ENCODE results near the gene ZFPM1. TPM values are rescaled to one million over a fixed set of nuclear protein-coding genes. Genes with fewer than 3 reads are reported as not detected.

Gene ZFPM1
- total RNA-seq, 1 experiment from 2014 or later = 14.6 TPM

- no TSS peak for BruUV-seq (replicated peaks)
- Histone ChIP-seq H4K20me1 (ENCODE audit: insufficient read depth) (no peaks in the 10 kb centered on the region), H3K9ac (ENCODE audit: low read length) (no peak overlapping the region), H3K9me3 (ENCODE audit: control insufficient read depth in 1 of 2, insufficient read depth in 1 of 2, low read depth in 1 of 2, low read length in 2 of 2) (no peaks in the 10 kb centered on the region), H3K79me2 (ENCODE audit: insufficient read depth, low read length) (no peaks in the 10 kb centered on the region), H3K4me3 (replicated peaks in 1 of 2; ENCODE audit: low read depth in 1 of 2, low read length in 2 of 2) (no peak overlapping the region), H3K27ac (ENCODE audit: low read depth, low read length) (no peak overlapping the region), H3K36me3 (ENCODE audit: control insufficient read depth in 1 of 2, insufficient read depth in 2 of 2, low read length in 2 of 2) (no peaks in the 10 kb centered on the region), H3K4me1 (ENCODE audit: control insufficient read depth in 1 of 2, insufficient read depth in 2 of 2, low read length in 2 of 2) (no peaks in the 10 kb centered on the region), H2AFZ (ENCODE audit: low read depth, low read length, poor library complexity, severe bottlenecking) (no peak overlapping the region), H3K9me2 (ENCODE audit: insufficient read depth) (no peaks in the 10 kb centered on the region), H3K27me3 (ENCODE audit: insufficient read depth, low read length) (no peaks in the 10 kb centered on the region), H3K4me2 (ENCODE audit: low read length) (no peak overlapping the region)
- TF ChIP-seq, protein P1, sequence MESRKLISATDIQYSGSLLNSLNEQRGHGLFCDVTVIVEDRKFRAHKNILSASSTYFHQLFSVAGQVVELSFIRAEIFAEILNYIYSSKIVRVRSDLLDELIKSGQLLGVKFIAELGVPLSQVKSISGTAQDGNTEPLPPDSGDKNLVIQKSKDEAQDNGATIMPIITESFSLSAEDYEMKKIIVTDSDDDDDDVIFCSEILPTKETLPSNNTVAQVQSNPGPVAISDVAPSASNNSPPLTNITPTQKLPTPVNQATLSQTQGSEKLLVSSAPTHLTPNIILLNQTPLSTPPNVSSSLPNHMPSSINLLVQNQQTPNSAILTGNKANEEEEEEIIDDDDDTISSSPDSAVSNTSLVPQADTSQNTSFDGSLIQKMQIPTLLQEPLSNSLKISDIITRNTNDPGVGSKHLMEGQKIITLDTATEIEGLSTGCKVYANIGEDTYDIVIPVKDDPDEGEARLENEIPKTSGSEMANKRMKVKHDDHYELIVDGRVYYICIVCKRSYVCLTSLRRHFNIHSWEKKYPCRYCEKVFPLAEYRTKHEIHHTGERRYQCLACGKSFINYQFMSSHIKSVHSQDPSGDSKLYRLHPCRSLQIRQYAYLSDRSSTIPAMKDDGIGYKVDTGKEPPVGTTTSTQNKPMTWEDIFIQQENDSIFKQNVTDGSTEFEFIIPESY (IDR thresholded peaks at IDR 0.05; ENCODE audit: extremely low read depth, insufficient replicate concordance, low read length) = no peak
- TF ChIP-seq SIN3A (IDR thresholded peaks at IDR 0.05; ENCODE audit: low read depth) = no peak
- TF ChIP-seq ELF1 (IDR thresholded peaks at IDR 0.05; ENCODE audit: borderline replicate concordance, low read depth) = no peak
- no peak for TF ChIP-seq EZH2 (IDR thresholded peaks at IDR 0.05)
- TF ChIP-seq, protein P2, sequence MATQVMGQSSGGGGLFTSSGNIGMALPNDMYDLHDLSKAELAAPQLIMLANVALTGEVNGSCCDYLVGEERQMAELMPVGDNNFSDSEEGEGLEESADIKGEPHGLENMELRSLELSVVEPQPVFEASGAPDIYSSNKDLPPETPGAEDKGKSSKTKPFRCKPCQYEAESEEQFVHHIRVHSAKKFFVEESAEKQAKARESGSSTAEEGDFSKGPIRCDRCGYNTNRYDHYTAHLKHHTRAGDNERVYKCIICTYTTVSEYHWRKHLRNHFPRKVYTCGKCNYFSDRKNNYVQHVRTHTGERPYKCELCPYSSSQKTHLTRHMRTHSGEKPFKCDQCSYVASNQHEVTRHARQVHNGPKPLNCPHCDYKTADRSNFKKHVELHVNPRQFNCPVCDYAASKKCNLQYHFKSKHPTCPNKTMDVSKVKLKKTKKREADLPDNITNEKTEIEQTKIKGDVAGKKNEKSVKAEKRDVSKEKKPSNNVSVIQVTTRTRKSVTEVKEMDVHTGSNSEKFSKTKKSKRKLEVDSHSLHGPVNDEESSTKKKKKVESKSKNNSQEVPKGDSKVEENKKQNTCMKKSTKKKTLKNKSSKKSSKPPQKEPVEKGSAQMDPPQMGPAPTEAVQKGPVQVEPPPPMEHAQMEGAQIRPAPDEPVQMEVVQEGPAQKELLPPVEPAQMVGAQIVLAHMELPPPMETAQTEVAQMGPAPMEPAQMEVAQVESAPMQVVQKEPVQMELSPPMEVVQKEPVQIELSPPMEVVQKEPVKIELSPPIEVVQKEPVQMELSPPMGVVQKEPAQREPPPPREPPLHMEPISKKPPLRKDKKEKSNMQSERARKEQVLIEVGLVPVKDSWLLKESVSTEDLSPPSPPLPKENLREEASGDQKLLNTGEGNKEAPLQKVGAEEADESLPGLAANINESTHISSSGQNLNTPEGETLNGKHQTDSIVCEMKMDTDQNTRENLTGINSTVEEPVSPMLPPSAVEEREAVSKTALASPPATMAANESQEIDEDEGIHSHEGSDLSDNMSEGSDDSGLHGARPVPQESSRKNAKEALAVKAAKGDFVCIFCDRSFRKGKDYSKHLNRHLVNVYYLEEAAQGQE (IDR thresholded peaks at IDR 0.05; ENCODE audit: low read depth) = no peak
- no peak for TF ChIP-seq ZFX (IDR thresholded peaks at IDR 0.05)
- no peak for TF ChIP-seq EZH2phosphoT487 (IDR thresholded peaks at IDR 0.05; ENCODE audit: borderline replicate concordance)
- TF ChIP-seq, protein P3, sequence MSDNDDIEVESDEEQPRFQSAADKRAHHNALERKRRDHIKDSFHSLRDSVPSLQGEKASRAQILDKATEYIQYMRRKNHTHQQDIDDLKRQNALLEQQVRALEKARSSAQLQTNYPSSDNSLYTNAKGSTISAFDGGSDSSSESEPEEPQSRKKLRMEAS (IDR thresholded peaks at IDR 0.05) = no peak
- TF ChIP-seq FOSL1 (IDR thresholded peaks at IDR 0.05; ENCODE audit: low read depth) = no peak
- no peak for TF ChIP-seq JUND (IDR thresholded peaks at IDR 0.05)
- TF ChIP-seq CEBPB (IDR thresholded peaks at IDR 0.05; ENCODE audit: low read depth) = no peak
- TF ChIP-seq YY1 (IDR thresholded peaks at IDR 0.05; ENCODE audit: extremely low read depth, insufficient replicate concordance, low read depth, low read length) = no peak
- no peak for TF ChIP-seq ZNF274 (IDR thresholded peaks at IDR 0.05; ENCODE audit: low read depth, low read length)
- ATAC-seq = no peak
- ChIA-PET RAD21 (ENCODE audit: low non-redundant PET in 1 of 2, low total read pairs in 2 of 2, uncharacterized antibody in 2 of 2, unreplicated experiment in 2 of 2) (no interaction called here), CTCF (no interaction called here), POLR2A (no interaction called here)
- intact Hi-C loops (cut with micrococcal nuclease) = no loop called here
- no peak for DNase-seq (ENCODE audit: low read depth, low spot score)
These were observed 38.3 kb upstream of the ZFPM1 start for GRCh38 chr16:88414521-88415380.

Measured in HCT116 (cell line).